HUES64 (cell line): ENCODE measurements around the gene KSR2.

ENCODE experiments used
- H3K27ac ChIP-seq: 2 replicates; pipeline ENCODE4 v1.7.0; 2013; ENCODE audit warnings: low read depth, low read length, inconsistent platforms
- H3K27me3 ChIP-seq: 2 replicates; pipeline ENCODE4 v1.6.1; 2013; ENCODE audit warnings: mild to moderate bottlenecking, low read length; ENCODE audit not compliant: insufficient read depth
- H3K36me3 ChIP-seq: 2 replicates; pipeline ENCODE4 v1.6.1; 2013; ENCODE audit warnings: mild to moderate bottlenecking, low read length; ENCODE audit not compliant: insufficient read depth
- H3K4me1 ChIP-seq: 2 replicates; pipeline ENCODE4 v1.6.1; 2013; ENCODE audit warnings: mild to moderate bottlenecking, low read length, moderate library complexity; ENCODE audit not compliant: insufficient read depth
- H3K4me3 ChIP-seq: 2 replicates; pipeline ENCODE4 v1.5.1; 2013; ENCODE audit warnings: mild to moderate bottlenecking, low read length, moderate library complexity
- H3K9ac ChIP-seq: 2 replicates; pipeline ENCODE4 v1.6.1; 2013; ENCODE audit warnings: mild to moderate bottlenecking, low read depth, low read length
- H3K9me3 ChIP-seq: 2 replicates; pipeline ENCODE4 v1.6.1; 2013; ENCODE audit warnings: low read depth, low read length; ENCODE audit not compliant: insufficient read depth
- WGBS: fragments of 150-250, 120-280 bp; methylation state at CpG from one replicate; pipeline ENCODE4 v1.1.7; 2013; ENCODE audit warnings: missing lambda C conversion rate; 5-methylcytosine and 5-hydroxymethylcytosine counted together

Gene KSR2

DNA sequence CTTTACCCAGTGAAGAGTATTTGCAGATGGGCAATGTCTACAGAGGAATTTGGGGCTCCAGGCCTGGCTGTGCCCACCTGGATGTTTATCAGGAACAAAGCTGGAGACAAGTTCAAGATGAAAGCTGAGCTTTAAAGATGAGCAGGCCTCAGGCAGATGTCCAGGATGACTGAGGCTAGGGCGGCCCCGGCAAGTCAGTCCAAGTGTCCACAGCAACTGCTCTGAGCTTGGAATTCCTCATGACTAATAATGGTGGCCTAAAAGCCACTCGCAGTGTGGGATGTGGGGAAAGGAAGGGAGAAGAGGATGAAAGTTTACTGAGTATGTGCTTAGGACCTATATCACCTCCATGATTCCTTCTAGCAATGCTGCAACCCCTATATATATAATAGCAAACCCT, 479.1 kb downstream of the KSR2 start:
- Histone ChIP-seq H3K4me1 (no peaks in the 10 kb centered on the region), H3K27me3 (no peaks in the 10 kb centered on the region), H3K9ac (no peak overlapping the region), H3K9me3 (no peaks in the 10 kb centered on the region), H3K36me3 (no peaks in the 10 kb centered on the region), H3K4me3 (no peak overlapping the region), H3K27ac (no peak overlapping the region)
- WGBS: 87% methylated on average over 3 of the region's 3 CpGs

DNA sequence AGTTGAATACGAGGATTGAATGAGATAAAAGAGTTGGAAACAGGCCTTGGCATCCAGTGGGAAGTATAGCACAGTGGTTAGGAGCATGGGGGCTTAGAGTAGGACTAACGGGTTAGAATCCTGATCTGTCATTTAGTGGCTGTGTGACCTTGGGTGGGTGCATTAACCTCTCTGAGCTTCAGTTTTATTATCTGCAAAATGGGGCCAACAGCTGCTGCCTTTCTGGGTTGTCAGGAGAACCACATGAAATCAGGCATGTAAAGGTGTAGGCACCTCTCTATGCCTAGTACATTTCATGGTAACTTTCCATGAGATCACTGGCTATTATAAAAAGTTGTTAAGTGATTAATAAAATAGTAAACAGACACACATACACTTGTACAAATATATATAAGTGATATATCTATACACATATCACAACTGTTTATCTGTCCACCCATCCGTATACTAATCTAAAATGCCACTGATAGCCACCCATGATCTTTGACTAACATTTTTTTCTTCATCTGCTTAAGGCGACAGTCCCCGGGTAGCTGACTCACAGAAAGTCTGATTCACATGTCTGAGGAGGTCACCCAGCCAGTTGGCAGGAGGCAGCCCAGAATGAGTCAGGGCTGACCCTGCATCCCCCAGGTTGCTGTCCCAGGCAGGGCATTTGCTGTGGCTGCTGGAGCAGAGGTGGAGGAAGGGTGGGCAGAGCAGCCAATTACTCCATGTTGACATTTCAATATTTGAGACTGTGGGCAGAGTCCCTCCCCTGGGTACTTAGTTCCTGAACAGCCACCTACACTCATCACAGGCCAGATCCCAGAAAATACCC, 481.7 kb downstream of the KSR2 start:
- Histone ChIP-seq H3K9ac (no peak overlapping the region), H3K27me3 (no peaks in the 10 kb centered on the region), H3K4me3 (no peak overlapping the region), H3K9me3 (no peaks in the 10 kb centered on the region), H3K4me1 (no peaks in the 10 kb centered on the region; the same call in 1 of the 2 replicates), H3K36me3 (no peaks in the 10 kb centered on the region), H3K27ac (no peak overlapping the region)
- 94% methylated on average over 5 of the region's 5 CpGs for WGBS

DNA sequence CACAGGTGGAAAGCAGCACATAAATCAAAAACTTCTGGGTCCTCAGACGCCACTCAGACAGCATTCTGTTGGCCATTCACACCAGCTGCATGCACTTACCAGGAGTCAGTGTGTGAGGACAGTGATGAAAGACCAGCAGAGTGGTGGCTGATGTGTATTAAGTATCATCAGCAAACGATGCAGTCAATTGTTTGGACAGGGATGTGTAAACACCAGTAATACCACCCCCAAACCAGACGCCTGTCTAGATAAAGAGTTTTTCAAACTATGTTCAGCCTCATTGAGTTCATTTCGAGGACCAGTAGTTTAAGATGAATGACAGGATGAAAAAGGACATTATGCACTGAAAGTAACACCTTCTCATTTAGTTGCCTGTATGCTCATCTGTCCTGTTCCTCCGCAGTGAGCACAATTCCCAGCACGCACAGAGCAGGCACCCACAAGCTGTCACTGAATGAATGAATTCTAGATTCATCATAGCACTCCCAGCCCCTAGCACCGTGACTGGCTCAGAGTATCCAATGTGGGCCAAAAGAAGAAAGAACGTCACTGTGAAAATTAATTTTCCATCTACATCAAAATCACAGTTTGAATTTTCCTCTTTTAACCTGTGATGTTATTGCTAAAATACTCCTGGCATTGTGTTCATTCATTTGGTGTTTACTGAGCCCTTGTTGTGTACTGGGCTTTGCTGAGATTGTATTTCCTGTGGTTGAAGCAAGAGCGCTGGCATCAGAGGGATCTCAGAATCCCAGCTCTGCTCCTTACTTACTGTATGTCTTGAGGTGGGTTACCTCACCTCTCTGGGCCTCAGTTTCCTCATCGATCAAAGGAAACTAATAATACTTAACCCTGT, 482.6 kb downstream of the KSR2 start:
- H3K4me1 ChIP-seq: no peaks in the 10 kb centered on the region; the same call in 1 of the 2 replicates
- 95% methylated on average over 8 of the region's 10 CpGs for WGBS
- no peaks in the 10 kb centered on the region for H3K27me3 ChIP-seq
- H3K9me3 ChIP-seq: no peaks in the 10 kb centered on the region
- H3K27ac ChIP-seq: no peak overlapping the region
- H3K9ac ChIP-seq: no peak overlapping the region
- no peak overlapping the region for H3K4me3 ChIP-seq
- no peaks in the 10 kb centered on the region for H3K36me3 ChIP-seq

GRCh38 chr12:117484901-117485300, 483.9 kb downstream of the KSR2 start:
- Histone ChIP-seq H3K4me3 (no peak overlapping the region), H3K27me3 (no peaks in the 10 kb centered on the region), H3K27ac (no peak overlapping the region), H3K4me1 (no peaks in the 10 kb centered on the region; the same call in 1 of the 2 replicates), H3K9ac (no peak overlapping the region), H3K36me3 (no peaks in the 10 kb centered on the region), H3K9me3 (no peaks in the 10 kb centered on the region)
- 93% methylated on average over 2 of the region's 3 CpGs for WGBS

GRCh38 chr12:117483501-117483900, 485.3 kb downstream of the KSR2 start:
- no peaks in the 10 kb centered on the region for H3K36me3 ChIP-seq
- no peaks in the 10 kb centered on the region for H3K9me3 ChIP-seq
- no peaks in the 10 kb centered on the region; the same call in 1 of the 2 replicates for H3K4me1 ChIP-seq
- H3K4me3 ChIP-seq: no peak overlapping the region
- H3K9ac ChIP-seq: no peak overlapping the region
- 90% methylated on average over 5 of the region's 5 CpGs for WGBS
- no peak overlapping the region for H3K27ac ChIP-seq
- H3K27me3 ChIP-seq: no peaks in the 10 kb centered on the region

- Histone ChIP-seq H3K9me3 (no peaks in the 10 kb centered on the region), H3K36me3 (no peaks in the 10 kb centered on the region), H3K27ac (no peak overlapping the region), H3K9ac (no peak overlapping the region), H3K4me1 (no peaks in the 10 kb centered on the region; the same call in 1 of the 2 replicates), H3K27me3 (no peaks in the 10 kb centered on the region), H3K4me3 (no peak overlapping the region)
- 87% methylated on average over 1 of the region's 1 CpG for WGBS
Measured at GRCh38 chr12:117481470-117481869, 487.3 kb downstream of the KSR2 start.

DNA sequence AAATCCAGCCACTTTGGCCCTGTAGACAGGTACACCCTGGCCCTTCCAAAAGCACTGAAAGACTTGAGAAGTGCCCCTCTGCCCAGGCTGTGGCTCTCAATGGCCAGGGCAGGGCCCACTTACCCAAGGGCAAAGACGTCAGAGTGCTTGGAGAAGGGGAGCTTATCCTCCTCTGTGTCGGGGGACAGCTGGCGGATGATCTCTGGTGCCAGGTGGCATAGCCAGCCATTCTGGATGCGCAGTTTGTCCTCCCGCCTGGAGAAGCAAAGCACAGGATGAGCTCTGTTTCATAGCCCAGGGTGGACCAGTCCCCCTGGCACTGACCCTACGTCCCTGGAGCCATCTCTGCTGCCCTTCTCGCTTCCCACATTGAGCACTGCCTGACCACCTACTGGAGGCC, 492.4 kb downstream of the KSR2 start:
- Histone ChIP-seq H3K27ac (no peak overlapping the region), H3K27me3 (no peaks in the 10 kb centered on the region)
- 94% methylated on average over 7 of the region's 7 CpGs for WGBS

DNA sequence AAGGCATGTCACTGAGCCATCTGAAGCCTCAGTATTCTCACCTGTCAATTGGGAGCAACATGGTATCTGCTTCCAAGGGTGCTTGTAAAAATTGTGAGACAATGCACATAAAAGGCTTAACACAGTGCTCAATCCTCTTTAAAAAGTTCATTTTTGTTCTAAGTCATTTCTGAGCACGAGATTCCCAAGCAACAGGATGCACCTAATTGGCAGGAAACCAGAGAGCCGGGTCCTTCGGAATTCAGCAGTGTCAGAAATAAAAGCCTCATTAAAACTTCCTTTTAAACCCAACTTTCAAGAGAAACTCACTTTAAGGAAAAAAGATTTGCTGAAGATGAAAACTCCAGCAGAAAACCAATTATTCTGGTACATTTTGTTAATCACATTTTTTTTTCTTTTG, 494.9 kb downstream of the KSR2 start:
- no peaks in the 10 kb centered on the region for H3K36me3 ChIP-seq
- 96% methylated on average over 3 of the region's 3 CpGs for WGBS

More for the DNA sequence above, 492.4 kb downstream of the KSR2 start:
- H3K4me1 ChIP-seq: no peaks in the 10 kb centered on the region
- H3K36me3 ChIP-seq: no peaks in the 10 kb centered on the region
- H3K9me3 ChIP-seq: no peaks in the 10 kb centered on the region
- no peak overlapping the region for H3K9ac ChIP-seq
- H3K4me3 ChIP-seq: no peak overlapping the region

GRCh38 chr12:117472983-117473382, 495.8 kb downstream of the KSR2 start:
- 32% methylated on average over 5 of the region's 5 CpGs for WGBS
- Histone ChIP-seq H3K9me3 (0 out of 2 replicates have a peak, but pooled peaks cover 5% of the 10 kb centered on the region), H3K27me3 (no peaks in the 10 kb centered on the region), H3K9ac (no peak overlapping the region), H3K4me1 (no peaks in the 10 kb centered on the region), H3K36me3 (no peaks in the 10 kb centered on the region), H3K4me3 (no peak overlapping the region), H3K27ac (no peak overlapping the region)

More for the DNA sequence above, 494.9 kb downstream of the KSR2 start:
- Histone ChIP-seq H3K4me1 (no peaks in the 10 kb centered on the region), H3K9ac (no peak overlapping the region), H3K9me3 (0 out of 2 replicates have a peak, but pooled peaks cover 5% of the 10 kb centered on the region), H3K27me3 (no peaks in the 10 kb centered on the region), H3K4me3 (no peak overlapping the region), H3K27ac (no peak overlapping the region)

DNA sequence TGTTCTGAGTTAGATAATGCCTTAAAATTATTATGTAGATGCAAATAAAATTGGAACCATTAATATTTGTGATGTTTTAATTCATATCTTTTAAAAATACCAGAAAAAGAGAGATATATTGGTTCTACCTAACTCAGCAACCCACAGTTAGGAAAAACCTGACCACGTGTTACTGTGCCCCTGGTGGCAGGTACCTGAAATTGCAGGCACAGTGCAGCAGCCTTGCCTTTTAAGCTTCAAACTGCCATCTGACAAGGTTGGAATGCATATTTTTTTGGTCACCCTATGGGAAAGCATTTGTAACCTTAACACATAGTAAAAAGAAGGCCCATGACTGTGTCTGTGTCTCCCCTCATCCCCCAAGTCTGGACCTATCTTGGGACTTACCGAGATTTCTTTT, 498.0 kb downstream of the KSR2 start:
- Histone ChIP-seq H3K27ac (no peak overlapping the region), H3K4me1 (no peaks in the 10 kb centered on the region), H3K9me3 (0 out of 2 replicates have a peak, but pooled peaks cover 5% of the 10 kb centered on the region), H3K4me3 (no peak overlapping the region), H3K27me3 (no peaks in the 10 kb centered on the region), H3K36me3 (no peaks in the 10 kb centered on the region), H3K9ac (no peak overlapping the region)
- 46% methylated on average over 2 of the region's 2 CpGs for WGBS

GRCh38 chr12:117469883-117470483, 498.8 kb downstream of the KSR2 start:
- H3K27ac ChIP-seq: no peak overlapping the region
- H3K9me3 ChIP-seq: 0 out of 2 replicates have a peak, but pooled peaks cover 5% of the 10 kb centered on the region
- no peaks in the 10 kb centered on the region for H3K4me1 ChIP-seq
- H3K27me3 ChIP-seq: no peaks in the 10 kb centered on the region
- WGBS: 68% methylated on average over 4 of the region's 4 CpGs
- H3K36me3 ChIP-seq: no peaks in the 10 kb centered on the region
- no peak overlapping the region for H3K4me3 ChIP-seq
- H3K9ac ChIP-seq: no peak overlapping the region
